ENCODE data around the gene SCAMP4.
"Not testable (repeated sequence)": the region's sequence is repeated elsewhere in the genome, so short reads cannot be mapped to it uniquely, and the experiment has no call there.

GRCh38 chr19:1875265-1875645 lies 29.9 kb upstream of the SCAMP4 start:
- TF ChIP-seq GABPB1 (CRISPR knock-in tag; IDR thresholded peaks at IDR 0.05); HNRNPK (IDR thresholded peaks at IDR 0.05; ENCODE audit: low read depth, low read length, poor library complexity, severe bottlenecking); RELA (CRISPR knock-in tag; IDR thresholded peaks at IDR 0.05); ZNF577 (CRISPR knock-in tag; IDR thresholded peaks at IDR 0.05; ENCODE audit: borderline replicate concordance, low read depth); ZBTB1 (CRISPR knock-in tag; IDR thresholded peaks at IDR 0.05; ENCODE audit: borderline replicate concordance); RAD51 (IDR thresholded peaks at IDR 0.05; ENCODE audit: borderline replicate concordance); PRPF4 (IDR thresholded peaks at IDR 0.05; ENCODE audit: low read depth, low read length, poor library complexity, severe bottlenecking); RARA (CRISPR knock-in tag; IDR thresholded peaks at IDR 0.05); MEIS2 (CRISPR knock-in tag; IDR thresholded peaks at IDR 0.05); ZNF276 (CRISPR knock-in tag; IDR thresholded peaks at IDR 0.05; ENCODE audit: low read depth); BRCA1 (CRISPR knock-in tag; IDR thresholded peaks at IDR 0.05); RFX5 (IDR thresholded peaks at IDR 0.05; ENCODE audit: low read depth, low read length): not testable (repeated sequence)
- TF ChIP-seq, protein P1, sequence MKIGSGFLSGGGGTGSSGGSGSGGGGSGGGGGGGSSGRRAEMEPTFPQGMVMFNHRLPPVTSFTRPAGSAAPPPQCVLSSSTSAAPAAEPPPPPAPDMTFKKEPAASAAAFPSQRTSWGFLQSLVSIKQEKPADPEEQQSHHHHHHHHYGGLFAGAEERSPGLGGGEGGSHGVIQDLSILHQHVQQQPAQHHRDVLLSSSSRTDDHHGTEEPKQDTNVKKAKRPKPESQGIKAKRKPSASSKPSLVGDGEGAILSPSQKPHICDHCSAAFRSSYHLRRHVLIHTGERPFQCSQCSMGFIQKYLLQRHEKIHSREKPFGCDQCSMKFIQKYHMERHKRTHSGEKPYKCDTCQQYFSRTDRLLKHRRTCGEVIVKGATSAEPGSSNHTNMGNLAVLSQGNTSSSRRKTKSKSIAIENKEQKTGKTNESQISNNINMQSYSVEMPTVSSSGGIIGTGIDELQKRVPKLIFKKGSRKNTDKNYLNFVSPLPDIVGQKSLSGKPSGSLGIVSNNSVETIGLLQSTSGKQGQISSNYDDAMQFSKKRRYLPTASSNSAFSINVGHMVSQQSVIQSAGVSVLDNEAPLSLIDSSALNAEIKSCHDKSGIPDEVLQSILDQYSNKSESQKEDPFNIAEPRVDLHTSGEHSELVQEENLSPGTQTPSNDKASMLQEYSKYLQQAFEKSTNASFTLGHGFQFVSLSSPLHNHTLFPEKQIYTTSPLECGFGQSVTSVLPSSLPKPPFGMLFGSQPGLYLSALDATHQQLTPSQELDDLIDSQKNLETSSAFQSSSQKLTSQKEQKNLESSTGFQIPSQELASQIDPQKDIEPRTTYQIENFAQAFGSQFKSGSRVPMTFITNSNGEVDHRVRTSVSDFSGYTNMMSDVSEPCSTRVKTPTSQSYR (CRISPR knock-in tag; IDR thresholded peaks at IDR 0.05; ENCODE audit: borderline replicate concordance): not testable (repeated sequence)

Data from HepG2 (cell line).